ENCODE measurements around the gene HJURP. TPM values are rescaled to one million over a fixed set of nuclear protein-coding genes. Genes with fewer than 3 reads are reported as not detected.

The HJURP gene
- polyA plus RNA-seq, 1 of the 3 experiments (the other 2 are of a cell fraction): 13.2 TPM

DNA sequence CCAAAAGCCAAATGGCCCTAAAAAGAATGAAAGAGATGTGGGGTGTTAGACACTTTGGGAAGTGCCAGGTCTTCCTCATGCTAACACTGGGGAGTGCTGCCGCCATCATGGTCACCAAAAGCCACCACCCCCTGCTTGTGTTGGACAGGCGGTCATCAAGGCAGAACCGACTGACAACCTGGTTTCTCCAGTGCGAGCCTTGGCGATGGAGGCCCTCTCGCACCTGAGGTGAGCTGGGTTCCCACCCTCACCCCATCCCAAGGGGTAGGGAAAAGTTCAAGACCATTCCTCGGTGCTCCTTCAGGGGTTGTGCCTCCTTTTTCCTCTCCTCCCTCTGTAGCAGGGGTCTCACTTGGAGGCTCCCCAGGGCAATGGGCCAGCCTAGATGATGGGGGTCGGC is 42.6 kb downstream of the HJURP start:
- H3K9me3 ChIP-seq: no peaks in the 10 kb centered on the region
- H3F3A ChIP-seq (replicated peaks; ENCODE audit: insufficient read depth): no peaks in the 10 kb centered on the region
- no peaks in the 10 kb centered on the region for H3K79me2 ChIP-seq (ENCODE audit: insufficient read depth)
- H3K9ac ChIP-seq: no peak overlapping the region
- ChIA-PET POLR2A (no interaction called here), CTCF (no interaction called here)
- no peaks in the 10 kb centered on the region for H3K9me2 ChIP-seq
- 14% methylated on average over 1 of the region's 8 CpGs for WGBS (ENCODE audit: low lambda C conversion rate)
- H3K4me2 ChIP-seq: no peak overlapping the region
- no peak overlapping the region for H2AFZ ChIP-seq (ENCODE audit: low read depth)
- H3K27me3 ChIP-seq (ENCODE audit: insufficient read depth): no peaks in the 10 kb centered on the region; the same call in 1 of the 2 replicates
- no peaks in the 10 kb centered on the region for H3K36me3 ChIP-seq (replicated peaks in 1 of 2; ENCODE audit: control insufficient read depth in 1 of 2, insufficient read depth in 2 of 2, low read length in 1 of 2)
- no peak overlapping the region for H3K4me3 ChIP-seq (ENCODE audit: low read depth in 2 of 2, low read length in 1 of 2)
- no peak overlapping the region for H3K27ac ChIP-seq (ENCODE audit: low read depth in 2 of 2, low read length in 1 of 2)
- TF ChIP-seq IRF3 (IDR thresholded peaks at IDR 0.05; ENCODE audit: low read depth, low read length) (no peak), REST (IDR thresholded peaks at IDR 0.05; ENCODE audit: low read depth, low read length) (no peak), NRF1 (IDR thresholded peaks at IDR 0.05; ENCODE audit: low read depth, low read length) (no peak), USF2 (IDR thresholded peaks at IDR 0.05; ENCODE audit: borderline replicate concordance, low read depth, low read length) (no peak), GATA2 (CRISPR knock-in tag; IDR thresholded peaks at IDR 0.05) (no peak), CHD2 (IDR thresholded peaks at IDR 0.05; ENCODE audit: low read length, partially characterized antibody) (no peak), EP300 (IDR thresholded peaks at IDR 0.05; ENCODE audit: borderline replicate concordance in 1 of 2, low read depth in 1 of 2, low read length in 1 of 2) (no peak), MEF2A (IDR thresholded peaks at IDR 0.05; ENCODE audit: borderline replicate concordance, low read depth) (no peak), MAX (IDR thresholded peaks at IDR 0.05; ENCODE audit: low read depth) (no peak), EZH2phosphoT487 (IDR thresholded peaks at IDR 0.05; ENCODE audit: borderline replicate concordance, low read depth) (no peak), FOXM1 (IDR thresholded peaks at IDR 0.05; ENCODE audit: low read depth) (no peak), NFIC (IDR thresholded peaks at IDR 0.05; ENCODE audit: borderline replicate concordance) (no peak), ELF1 (IDR thresholded peaks at IDR 0.05) (no peak), MXI1 (IDR thresholded peaks at IDR 0.05; ENCODE audit: low read depth, low read length) (no peak)
- TF ChIP-seq, protein P1, sequence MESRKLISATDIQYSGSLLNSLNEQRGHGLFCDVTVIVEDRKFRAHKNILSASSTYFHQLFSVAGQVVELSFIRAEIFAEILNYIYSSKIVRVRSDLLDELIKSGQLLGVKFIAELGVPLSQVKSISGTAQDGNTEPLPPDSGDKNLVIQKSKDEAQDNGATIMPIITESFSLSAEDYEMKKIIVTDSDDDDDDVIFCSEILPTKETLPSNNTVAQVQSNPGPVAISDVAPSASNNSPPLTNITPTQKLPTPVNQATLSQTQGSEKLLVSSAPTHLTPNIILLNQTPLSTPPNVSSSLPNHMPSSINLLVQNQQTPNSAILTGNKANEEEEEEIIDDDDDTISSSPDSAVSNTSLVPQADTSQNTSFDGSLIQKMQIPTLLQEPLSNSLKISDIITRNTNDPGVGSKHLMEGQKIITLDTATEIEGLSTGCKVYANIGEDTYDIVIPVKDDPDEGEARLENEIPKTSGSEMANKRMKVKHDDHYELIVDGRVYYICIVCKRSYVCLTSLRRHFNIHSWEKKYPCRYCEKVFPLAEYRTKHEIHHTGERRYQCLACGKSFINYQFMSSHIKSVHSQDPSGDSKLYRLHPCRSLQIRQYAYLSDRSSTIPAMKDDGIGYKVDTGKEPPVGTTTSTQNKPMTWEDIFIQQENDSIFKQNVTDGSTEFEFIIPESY (IDR thresholded peaks at IDR 0.05; ENCODE audit: borderline replicate concordance, low read depth): no peak
- peaks cover 0 to 3% of the 10 kb centered on the region in 2 experiments; a peak in 1 of 4 replicates for H3K4me1 ChIP-seq (ENCODE audit: control insufficient read depth in 1 of 2, insufficient read depth in 2 of 2, low read depth in 1 of 2, low read length in 1 of 2)
- DNase-seq: no peak
- H4K20me1 ChIP-seq (ENCODE audit: insufficient read depth): no peaks in the 10 kb centered on the region

Measured in SK-N-SH (cell line).